DMS 273 (cell line): ENCODE measurements around the gene VAC14.
"Not testable (repeated sequence)": the region's sequence is repeated elsewhere in the genome, so short reads cannot be mapped to it uniquely, and the experiment has no call there.

ENCODE experiments used
- DNase-seq: peaks from one replicate; lab custom pipeline; 2025; ENCODE audit not compliant: unreplicated experiment; lab: John Stamatoyannopoulos, UW

VAC14 gene

DNA sequence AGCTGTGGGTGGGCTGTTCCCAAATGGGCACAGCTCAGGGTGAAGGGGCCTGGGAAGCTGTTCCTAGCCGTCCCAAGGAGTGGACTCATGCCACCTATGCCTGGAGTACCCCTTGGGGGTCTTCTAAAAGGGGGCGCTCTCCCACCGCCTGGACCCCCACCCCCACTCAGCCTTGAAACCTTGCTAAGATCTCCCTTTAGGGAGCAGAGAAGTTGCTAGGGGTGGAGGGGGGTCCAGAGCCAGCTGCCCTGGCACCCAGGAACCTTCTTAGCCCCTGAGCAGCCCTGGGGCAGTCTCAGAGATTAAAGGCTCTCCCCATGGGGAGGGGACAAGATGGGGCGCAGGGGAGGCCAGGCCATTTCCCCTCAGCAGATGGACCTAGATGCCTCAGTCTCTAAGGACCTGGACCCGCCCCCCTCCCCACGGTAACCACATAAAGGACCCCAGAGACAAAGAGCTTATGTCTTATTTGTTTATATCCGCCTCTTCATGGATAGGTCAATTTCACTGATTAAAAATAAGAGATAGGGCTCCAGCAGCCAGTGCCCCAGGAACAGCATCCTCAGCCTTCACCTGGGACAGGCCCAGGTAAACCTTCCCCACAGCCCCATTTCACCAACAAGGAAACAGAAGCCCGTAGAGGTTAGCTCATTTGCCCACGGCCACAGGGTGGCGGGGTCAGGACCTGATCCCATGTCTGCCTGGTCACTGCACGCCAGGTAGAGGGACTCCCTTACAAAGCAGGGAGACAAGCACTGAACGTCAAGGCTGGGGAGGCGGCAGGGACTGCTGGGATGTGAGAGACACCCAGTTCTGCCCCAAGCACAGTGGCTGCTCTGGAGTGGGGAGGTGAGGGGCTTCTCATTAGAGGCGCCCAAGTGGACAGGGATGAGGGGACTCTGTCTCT lies 118.5 kb downstream of the VAC14 start:
- no peak for DNase-seq

DNA sequence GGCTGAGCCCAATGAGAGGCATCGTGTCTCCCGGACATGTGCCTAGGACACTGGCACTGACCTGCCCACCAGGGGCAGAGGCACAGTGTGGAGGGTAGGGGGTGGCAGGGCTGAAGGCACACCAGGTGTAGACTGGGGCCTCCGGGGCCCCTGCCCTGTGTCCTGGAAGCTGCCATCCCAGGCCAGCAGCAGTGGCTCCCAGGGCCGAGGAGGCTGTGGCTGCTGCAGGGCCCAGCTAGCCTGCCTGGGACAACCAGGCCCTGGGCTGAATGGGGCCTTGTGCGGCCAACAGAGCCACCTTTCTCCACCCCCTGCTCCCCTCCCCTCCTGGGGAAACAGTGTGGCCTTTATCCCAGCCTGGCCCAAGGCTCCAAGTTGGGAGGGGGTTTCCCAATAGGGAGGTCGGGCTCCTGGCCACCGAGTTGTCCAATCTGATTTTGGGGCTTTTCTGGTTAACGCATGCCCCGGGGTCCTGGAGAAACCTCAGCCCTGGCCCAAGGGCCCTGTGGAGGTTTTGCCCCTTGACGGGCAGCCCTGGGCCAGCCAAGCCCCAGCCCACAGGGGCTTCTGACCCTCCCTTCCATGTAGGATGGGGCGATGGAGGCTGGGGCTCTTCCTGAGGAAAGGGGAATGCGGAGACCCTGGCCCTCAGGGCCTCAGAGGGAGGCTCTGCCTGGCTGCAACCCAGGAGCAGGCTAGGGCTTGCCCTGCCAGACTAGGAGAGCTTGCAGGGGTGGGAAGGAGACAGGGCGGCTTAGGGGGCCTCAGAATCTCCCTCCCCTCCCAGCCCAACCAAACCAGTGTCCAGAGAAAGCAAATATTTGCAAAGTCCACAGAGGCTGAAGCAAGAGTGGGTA lies 119.3 kb downstream of the VAC14 start:
- DNase-seq: no peak

- DNase-seq: no peak
These were observed 120.2 kb downstream of the VAC14 start for GRCh38 chr16:70680495-70681381.

DNA sequence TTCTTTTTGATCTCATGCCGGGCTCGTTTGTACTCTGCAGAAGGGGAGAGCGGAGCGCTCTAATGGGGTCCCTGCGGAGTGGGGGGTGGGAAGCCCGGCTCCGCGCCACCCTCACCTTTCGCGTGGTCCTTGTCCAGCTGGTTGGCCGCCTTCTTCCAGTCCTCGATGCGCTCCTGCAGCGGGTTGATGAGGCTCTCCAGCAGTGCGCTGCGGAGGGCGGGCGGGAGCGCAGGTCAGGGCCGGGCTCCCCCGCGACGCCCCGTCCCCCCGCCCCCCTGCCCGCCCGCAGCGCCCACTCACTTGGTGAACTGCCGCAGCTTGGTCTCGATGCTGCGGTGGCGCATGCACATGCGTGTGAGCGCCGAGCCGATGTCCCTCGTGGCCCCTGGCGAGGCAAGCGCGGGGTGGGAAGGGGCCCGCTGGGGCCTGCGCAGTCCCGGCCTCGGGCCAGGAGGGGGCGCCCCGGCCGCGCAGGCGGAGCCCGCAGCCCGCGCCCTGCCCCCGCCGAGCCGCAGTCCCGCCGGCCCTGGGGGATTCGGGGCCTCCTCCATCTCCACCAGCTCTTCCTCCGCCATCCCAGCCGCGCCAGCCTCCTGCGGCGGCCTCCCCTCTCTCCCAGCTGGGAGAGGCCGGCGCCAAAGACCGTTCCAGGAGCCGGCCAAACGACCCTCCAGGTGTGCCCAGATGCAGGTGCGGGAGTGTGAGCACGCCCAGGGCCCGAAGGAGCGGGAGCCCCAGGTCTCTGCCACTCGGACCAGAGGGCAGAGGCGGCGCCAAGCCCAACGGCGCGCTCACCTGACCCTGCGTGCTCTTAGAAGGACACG lies 121.1 kb downstream of the VAC14 start:
- no peak for DNase-seq

GRCh38 chr16:70678898-70679670 lies 121.9 kb downstream of the VAC14 start:
- DNase-seq: no peak

DNA sequence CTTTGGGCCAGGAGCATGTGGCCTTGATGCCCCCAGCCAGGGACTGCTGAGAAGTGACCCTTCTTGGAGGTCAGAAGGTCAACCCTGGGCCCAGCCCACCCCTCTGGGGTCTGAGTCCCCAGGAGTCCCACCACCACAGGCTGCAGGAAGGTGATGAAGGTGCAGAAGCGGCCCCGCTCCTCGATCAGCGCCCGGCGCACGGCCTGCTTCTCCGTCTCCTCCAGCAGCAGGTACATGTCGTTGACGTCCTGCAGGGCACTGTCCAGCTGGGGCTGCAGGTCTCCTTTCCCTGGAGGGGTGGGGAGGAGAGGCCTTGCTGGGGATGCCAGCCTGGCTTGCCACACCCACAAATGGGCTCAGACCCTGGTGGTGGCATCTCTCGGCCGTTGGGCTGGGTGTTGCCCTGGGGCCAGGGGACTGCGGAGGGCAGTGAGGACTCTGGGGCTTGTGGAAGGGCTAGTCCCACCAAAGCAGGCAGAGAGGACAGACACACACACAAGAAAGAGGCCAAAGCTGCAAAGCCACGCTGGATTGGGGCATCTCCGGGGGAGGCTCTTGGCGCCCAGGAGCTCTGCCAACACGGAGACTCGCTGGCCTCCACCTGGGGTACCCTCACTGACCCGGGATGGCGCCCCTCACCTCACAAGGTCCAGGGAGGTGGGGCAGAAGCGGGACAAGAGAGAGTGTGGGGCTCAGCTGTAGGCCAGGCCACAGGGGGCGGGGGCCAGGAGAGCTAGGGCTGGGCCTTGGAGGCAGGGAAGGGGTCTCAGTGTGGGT lies 122.6 kb downstream of the VAC14 start:
- no peak for DNase-seq

GRCh38 chr16:70677499-70678120 lies 123.3 kb downstream of the VAC14 start:
- no peak for DNase-seq

DNA sequence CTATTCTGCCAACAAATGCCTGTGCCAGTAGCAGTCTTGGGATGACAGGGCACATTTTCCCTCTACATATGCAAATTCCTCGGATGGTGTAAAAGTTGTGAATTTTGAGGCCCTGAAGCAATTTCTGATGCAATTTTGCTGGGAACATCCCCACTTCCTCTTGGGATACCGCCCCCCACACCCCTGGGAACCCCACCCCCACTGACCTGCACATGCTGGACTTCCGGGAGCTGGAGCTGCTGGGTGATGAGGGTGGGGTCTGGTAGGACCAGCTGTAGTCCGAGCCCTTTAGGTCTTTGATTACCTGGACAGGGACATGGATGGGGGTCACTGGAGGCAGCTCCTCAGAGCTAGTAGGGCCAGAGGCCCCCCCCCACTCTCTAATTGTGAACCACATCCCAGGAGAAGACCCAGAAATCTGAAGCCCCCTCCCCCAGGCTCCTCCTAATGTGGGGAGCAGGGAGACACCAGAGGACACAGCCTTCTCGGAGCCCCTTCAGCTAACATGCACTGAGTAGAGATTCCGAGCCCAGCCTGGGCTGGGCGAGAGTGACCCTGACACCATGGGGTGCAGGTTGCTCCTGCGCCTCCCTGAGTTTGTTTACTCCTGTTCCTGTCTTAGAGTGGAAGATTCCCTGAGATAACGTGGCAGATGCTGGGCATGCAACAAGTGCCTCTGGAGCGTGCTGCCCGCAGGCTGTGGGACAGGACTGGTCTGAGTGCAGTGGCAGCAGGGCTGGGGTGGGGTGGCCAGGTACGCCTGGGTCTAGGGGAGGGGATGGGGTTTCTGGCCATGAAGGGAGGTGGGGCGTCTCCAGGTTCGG lies 124.1 kb downstream of the VAC14 start:
- no peak for DNase-seq

DNA sequence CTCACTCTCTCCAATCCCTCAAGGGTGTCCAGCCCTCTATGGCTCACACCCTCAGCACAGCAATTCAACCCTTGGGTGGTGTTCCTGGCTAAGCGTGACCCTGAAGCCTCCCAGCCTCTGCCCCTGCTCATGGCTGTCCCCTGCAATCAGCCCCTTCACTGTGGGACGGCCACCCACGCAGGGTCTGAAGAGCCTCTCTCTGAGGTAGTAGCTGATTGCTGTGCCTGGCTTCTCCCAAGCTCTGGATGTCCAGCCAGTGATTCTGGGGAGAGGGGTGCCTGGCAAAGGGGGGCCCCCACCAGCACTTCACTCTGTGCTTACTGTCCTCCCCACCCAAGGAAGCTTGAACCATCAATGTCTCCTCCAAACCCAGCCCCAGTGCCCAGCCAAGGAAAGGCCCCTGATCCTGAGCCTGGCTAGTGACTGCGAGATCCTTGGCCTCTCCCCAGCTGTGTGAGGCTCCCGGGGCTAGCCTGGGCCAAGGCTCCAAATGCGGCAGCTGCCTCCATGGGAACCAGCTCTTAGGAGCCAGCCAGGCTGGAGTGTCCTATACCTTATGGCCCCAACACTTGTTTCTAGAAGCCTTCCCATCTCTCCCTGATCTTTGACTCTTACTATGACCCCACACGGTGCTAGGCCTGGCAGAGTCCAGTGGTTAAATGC lies 125.0 kb downstream of the VAC14 start:
- peak; percentile 42 for DNase-seq

DNA sequence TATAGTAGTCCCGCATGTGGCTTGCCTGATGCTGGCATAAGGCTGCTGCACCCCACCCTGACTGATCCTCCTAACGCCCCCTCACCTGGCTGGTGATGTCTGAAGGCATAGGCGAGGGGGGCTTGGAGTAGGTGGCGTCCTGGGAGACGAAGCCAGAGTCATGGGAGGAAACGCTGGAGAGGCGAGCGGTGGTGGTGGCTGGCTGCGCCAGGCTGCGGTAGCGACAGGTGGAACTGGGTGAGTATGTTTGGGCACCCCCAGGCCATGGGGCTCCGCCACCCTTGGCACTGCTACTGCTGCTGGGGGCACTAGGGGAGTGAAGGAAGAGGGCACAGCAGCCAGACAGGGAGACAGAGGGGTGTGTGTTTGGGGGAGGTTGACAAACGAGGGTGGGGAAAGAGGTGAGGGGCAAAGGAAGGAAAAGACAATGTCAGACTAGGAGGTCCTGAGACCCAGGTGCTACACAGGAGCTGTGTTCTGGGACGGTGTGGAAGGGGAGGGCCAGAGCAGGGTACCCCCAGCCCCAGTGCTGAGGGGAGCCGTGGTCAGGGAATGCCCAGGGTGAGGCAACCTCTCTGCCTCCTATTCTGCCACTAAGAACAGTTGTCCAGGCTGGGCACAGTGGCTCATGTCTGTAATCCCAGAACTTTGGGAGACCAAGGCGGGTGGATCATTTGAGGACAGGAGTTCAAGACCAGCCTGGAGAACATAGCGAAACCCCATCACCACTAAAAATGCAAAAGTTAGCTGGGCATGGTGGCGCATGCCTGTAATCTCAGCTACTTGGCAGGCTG lies 126.5 kb downstream of the VAC14 start:
- DNase-seq: no peak

DNA sequence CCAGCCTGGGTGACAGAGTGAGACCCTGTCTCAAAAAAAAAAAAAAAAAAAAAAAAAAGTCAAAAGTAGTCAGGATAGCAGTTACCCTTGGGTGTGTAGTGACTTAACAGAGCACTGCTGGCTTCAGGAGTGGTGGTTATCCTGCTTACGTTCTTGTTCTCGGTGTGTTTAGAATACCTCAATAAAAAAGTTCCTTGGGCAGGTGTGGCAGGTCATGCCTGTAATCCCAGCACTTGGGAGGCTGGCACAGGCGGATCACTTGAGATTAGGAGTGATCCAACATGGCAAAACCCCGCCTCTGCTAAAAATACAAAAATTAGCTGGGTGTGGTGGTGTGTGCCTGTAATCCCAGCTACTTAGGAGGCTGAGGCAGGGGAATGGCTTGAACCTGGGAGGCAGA lies 130.0 kb downstream of the VAC14 start:
- DNase-seq: not testable (repeated sequence)

GRCh38 chr16:70670175-70670574 lies 130.8 kb downstream of the VAC14 start:
- DNase-seq: no peak

- DNase-seq: no peak
These were observed 134.9 kb downstream of the VAC14 start for GRCh38 chr16:70665806-70666735.

DNA sequence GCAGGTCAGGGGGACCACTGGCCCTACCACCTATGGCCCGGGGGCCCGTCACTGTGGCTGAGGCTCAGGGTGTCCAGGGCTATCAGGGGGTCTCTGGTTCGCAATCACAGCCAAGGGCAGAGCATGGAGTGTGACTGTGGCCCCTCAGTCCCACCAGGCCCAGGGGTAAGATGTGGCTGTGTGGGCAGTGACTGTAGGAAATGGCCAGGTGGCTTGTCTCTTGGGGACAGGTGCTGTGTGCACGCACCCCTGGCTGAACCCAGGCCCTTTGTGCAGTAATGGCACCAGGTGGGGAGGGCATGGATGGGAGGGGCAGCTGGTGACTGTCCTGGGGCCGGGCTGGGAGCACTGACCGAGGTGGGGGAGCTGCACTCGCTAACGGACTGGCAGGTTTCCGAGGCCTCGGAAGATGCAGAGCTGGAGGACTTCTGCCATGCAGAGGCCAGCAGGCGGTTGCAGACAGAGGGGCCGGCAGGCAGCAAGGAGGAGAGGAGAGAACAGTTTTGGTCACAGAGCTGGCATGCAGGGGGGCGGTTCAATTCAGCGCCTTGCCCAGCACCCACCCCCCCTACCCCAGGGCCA lies 135.8 kb downstream of the VAC14 start:
- no peak for DNase-seq
